Ovary (tissue), 9 donors: ENCODE results near the gene DOCK1. TPM values are rescaled to one million over a fixed set of nuclear protein-coding genes. Genes with fewer than 3 reads are reported as not detected.

Experiments
- DNase-seq, 5 donors: peaks; one replicate each; pipeline ENCODE4 v3.0.0-alpha.2; 2019 to 2020
- H3K27ac ChIP-seq, 2 donors: fragments of 200-600 bp; one replicate each; pipeline versions ENCODE4 v1.5.1 to v1.8.0; 2019 to 2022
- H3K27me3 ChIP-seq: fragments of 200-600 bp; one replicate; pipeline ENCODE4 v1.8.0; 2022
- H3K36me3 ChIP-seq: fragments of 200-600 bp; sonication (generic); one replicate; pipeline ENCODE4 v1.5.1; 2019
- H3K4me1 ChIP-seq: one replicate; pipeline ENCODE4 v1.8.1; 2013; ENCODE audit warnings: mild to moderate bottlenecking, moderate library complexity; ENCODE audit not compliant: insufficient read depth
- H3K4me3 ChIP-seq: fragments of 200-600 bp; sonication (generic); one replicate; pipeline ENCODE4 v1.5.1; 2017
- H3K9me3 ChIP-seq, 2 donors: fragments of 200-600 bp in 1 of 2; sonication (generic) in 1 of 2; one replicate each; pipeline versions ENCODE4 v1.5.1 to v1.8.1; 2013 to 2019; ENCODE audit warnings: mild to moderate bottlenecking in 1 of 2, moderate library complexity in 1 of 2
- EP300 ChIP-seq: sonication (generic); formaldehyde crosslinking; IDR thresholded peaks from one replicate; pipeline ENCODE4 v1.6.1; 2017; ENCODE audit warnings: antibody characterized with exemption
- POLR2A ChIP-seq: fragments of 450-650 bp; IDR thresholded peaks from one replicate; pipeline ENCODE4 v1.6.1; 2017; ENCODE audit warnings: antibody characterized with exemption, mild to moderate bottlenecking, moderate library complexity
- WGBS, 3 donors: extraction: QIAGEN DNeasy Blood & Tissue Kit in 1 of 3; methylation state at CpG; one replicate each; pipeline versions ENCODE4 v1.1.5 to v1.1.7; 2013 to 2017; 5-methylcytosine and 5-hydroxymethylcytosine counted together
- intact Hi-C, 4 donors: fragments of 100-400 bp; cut with DNase I; formaldehyde crosslinking; loops; one replicate each; pipeline versions ENCODE4 v1.11.0 to v1.15.1; 2022 to 2023
- polyA plus RNA-seq, 2 donors: library from polyadenylated mRNA; stranded (reverse); fragments of 200-250 nt in 1 of 2; fragments of 350-450 nt in 1 of 2; fragmentation: Illumina TruSeq in 1 of 2; extraction: RNeasy Lipid Tissue Mini Kit (QIAGEN cat#74804) in 1 of 2; gene quantifications; one replicate each; pipeline ENCODE4 v1.2.3, GENCODE V29; 2013 to 2014
- total RNA-seq, 7 donors: library from RNA; depleted of rRNA in 2 of 7; stranded (reverse); fragments of >200 nt in 2 of 7; fragmentation: NEBNext Ultra II Directional in 3 of 7; extraction: Animal tissue kit (Norgen Biotek cat#: 25700) in 3 of 7; gene quantifications; one replicate each; pipeline versions ENCODE4 v1.1.0 to v1.2.4, GENCODE V29; 2016 to 2023
- TF ChIP-seq, protein P1 (sequence below), 3 donors: fragments of 450-650 bp in 2 of 3; fragments of 200-600 bp in 1 of 3; IDR thresholded peaks; one replicate each; pipeline versions ENCODE4 v1.5.1 to v1.8.0; 2016 to 2022; ENCODE audit warnings: antibody characterized with exemption in 3 of 3, mild to moderate bottlenecking in 1 of 3
- donor health status: DM: no; HTN: no; CAD: no; lungs with moderate emphysema.
- donor health status: DM: no; HTN: no; CAD: no.
- donor health status: Bipolar disorder and iron deficiency.
- donor health status: DM: yes; HTN: yes; CAD: no.
- donor health status: DM: no; HTN: no; CAD: no.
- donor health status: DM: yes; HTN: yes; CAD: no.

DOCK1 gene
- total and polyA plus RNA-seq, 9 donors, result 24.7 to 68.3 (median 51.1) TPM

DNA sequence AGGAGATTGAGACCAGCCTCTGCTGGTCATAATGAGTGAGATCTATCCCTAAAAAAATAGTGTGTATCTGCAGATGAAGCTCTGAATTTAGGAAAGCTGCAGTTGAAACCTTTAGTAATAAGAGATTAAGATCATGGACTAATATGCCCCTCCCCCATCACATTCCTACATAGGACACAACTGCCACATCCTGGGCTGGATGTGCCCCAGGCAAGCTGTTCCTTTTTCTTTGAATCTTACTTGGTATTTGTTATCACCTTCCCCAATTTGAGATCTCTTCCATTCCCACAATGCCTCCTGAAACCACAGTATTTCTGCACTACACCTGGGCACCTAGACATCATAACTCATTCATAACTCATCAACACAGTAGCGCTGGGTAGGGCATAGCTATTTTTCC is 74.1 kb downstream of the DOCK1 start:
- H3K4me3 ChIP-seq, result no peak overlapping the region
- no peaks in the 10 kb centered on the region for H3K27me3 ChIP-seq
- TF ChIP-seq EP300 (no peak), POLR2A (no peak)
- TF ChIP-seq, protein P1, sequence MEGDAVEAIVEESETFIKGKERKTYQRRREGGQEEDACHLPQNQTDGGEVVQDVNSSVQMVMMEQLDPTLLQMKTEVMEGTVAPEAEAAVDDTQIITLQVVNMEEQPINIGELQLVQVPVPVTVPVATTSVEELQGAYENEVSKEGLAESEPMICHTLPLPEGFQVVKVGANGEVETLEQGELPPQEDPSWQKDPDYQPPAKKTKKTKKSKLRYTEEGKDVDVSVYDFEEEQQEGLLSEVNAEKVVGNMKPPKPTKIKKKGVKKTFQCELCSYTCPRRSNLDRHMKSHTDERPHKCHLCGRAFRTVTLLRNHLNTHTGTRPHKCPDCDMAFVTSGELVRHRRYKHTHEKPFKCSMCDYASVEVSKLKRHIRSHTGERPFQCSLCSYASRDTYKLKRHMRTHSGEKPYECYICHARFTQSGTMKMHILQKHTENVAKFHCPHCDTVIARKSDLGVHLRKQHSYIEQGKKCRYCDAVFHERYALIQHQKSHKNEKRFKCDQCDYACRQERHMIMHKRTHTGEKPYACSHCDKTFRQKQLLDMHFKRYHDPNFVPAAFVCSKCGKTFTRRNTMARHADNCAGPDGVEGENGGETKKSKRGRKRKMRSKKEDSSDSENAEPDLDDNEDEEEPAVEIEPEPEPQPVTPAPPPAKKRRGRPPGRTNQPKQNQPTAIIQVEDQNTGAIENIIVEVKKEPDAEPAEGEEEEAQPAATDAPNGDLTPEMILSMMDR (IDR thresholded peaks at IDR 0.05), result no peak
- DNase-seq, result no peak
- H3K36me3 ChIP-seq, result no peaks in the 10 kb centered on the region
- no peaks in the 10 kb centered on the region for H3K9me3 ChIP-seq
- intact Hi-C loops, result no loop called here
- no peaks in the 10 kb centered on the region for H3K4me1 ChIP-seq
- WGBS, 3 donors, result 94 to 100% (median 97%) methylated on average over 1 of the region's 1 CpG
- no peak overlapping the region for H3K27ac ChIP-seq

DNA sequence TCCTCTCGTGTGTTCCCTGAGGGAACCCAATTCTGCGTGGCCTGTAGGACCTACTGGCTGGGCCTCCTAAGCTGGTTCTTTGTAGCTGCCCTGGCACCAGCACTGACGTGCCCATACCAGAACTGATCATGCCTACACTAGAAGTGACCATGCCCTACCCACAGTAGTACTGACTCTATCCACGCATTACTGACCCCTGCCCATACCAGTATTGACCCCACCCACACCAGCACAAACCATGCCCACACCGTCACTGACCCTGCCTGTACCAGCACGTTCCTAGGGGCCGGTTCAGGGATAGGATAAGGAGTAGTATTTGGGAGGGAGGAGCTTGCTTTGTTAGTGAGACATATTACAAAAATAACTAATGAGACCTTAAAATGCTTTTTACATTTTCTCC is 88.0 kb downstream of the DOCK1 start:
- H3K4me3 ChIP-seq, result no peak overlapping the region
- H3K4me1 ChIP-seq, result no peaks in the 10 kb centered on the region
- intact Hi-C loops, result no loop called here
- H3K36me3 ChIP-seq, result no peaks in the 10 kb centered on the region
- DNase-seq, result no peak
- H3K9me3 ChIP-seq, result no peaks in the 10 kb centered on the region
- TF ChIP-seq, protein P1 (IDR thresholded peaks at IDR 0.05), result no peak
- TF ChIP-seq POLR2A (no peak), EP300 (no peak)
- H3K27me3 ChIP-seq, result no peaks in the 10 kb centered on the region
- WGBS, 3 donors, result 90 to 93% (median 91%) methylated on average over 7 of the region's 7 CpGs
- no peak overlapping the region for H3K27ac ChIP-seq

DNA sequence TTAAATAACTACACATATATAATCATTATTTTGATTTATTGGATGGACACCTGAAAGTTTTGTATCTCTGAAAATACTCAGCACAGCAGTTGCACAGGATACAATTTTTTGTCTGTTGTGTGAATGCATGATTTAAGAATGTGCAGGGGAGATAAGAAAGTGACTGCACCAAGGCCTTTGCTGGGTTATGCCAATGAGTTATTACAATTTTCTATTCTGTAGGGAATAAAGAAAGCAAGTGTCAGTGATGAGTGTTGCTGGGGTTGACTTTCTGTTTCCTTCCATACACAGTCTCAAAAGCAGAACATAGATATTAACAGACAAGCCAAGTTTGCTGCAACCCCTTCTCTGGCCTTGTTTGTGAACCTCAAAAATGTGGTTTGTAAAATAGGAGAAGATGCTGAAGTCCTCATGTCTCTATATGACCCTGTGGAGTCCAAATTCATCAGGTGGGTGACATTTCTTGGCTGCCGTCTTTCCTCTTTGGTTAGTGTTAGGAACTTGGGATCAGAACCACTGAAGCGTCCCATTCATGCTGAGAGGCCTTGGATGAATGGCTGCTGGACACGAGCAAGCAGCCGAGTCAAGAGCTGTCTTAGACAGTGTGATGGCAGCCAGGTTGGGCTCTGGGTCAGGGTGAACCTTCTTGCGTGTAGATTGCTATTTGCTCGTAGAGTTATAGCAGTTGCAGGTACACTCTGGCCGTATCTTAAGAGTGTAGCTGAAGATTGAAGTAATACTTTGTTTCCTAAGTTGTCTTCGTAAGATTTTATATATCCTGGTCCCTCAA is 92.8 kb downstream of the DOCK1 start:
- no peaks in the 10 kb centered on the region for H3K27me3 ChIP-seq

DNA sequence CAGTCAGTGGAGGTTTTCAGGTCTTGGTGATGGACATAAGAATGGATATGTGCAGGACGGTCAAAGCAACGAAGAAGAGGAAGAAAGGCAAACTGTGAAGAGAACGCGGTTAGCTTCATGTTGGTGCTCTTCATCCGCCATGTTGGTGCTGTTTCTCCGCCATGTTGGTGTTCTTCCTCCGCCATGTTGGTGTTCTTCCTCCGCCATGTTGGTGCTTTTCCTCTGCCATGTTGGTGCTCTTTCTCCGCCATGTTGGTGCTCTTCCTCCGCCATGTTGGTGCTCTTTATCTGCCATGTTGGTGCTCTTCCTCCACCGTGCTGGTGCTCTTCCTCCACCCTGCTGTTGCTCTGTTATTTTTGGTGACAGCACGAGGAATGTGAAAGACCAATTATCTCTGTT is 95.4 kb downstream of the DOCK1 start:
- no peak for TF ChIP-seq EP300
- no peak for TF ChIP-seq POLR2A
- TF ChIP-seq, protein P1 (IDR thresholded peaks at IDR 0.05), result no peak
- H3K27ac ChIP-seq, result no peak overlapping the region
- no peak for DNase-seq
- H3K27me3 ChIP-seq, result no peaks in the 10 kb centered on the region
- no peak overlapping the region for H3K4me3 ChIP-seq
- 90 to 94% (median 91%) methylated on average over 12 of the region's 12 CpGs for WGBS, 3 donors
- no peaks in the 10 kb centered on the region for H3K4me1 ChIP-seq
- H3K36me3 ChIP-seq, result no peaks in the 10 kb centered on the region
- no peaks in the 10 kb centered on the region for H3K9me3 ChIP-seq
- intact Hi-C loops, result no loop called here

More for the DNA sequence above, 92.8 kb downstream of the DOCK1 start:
- no peak overlapping the region for H3K4me3 ChIP-seq
- TF ChIP-seq EP300 (no peak), POLR2A (no peak)
- TF ChIP-seq, protein P1 (IDR thresholded peaks at IDR 0.05), result no peak
- no peak overlapping the region for H3K27ac ChIP-seq
- H3K4me1 ChIP-seq, result no peaks in the 10 kb centered on the region
- no peaks in the 10 kb centered on the region for H3K9me3 ChIP-seq
- WGBS, 3 donors, result 89 to 95% (median 92%) methylated on average over 8 of the region's 8 CpGs
- no peak for DNase-seq
- intact Hi-C loops, result no loop called here
- no peaks in the 10 kb centered on the region for H3K36me3 ChIP-seq
